ENCODE results near the gene PLEKHA4. TPM values are rescaled to one million over a fixed set of nuclear protein-coding genes. Genes with fewer than 3 reads are reported as not detected.
"Not testable (repeated sequence)": the region's sequence is repeated elsewhere in the genome, so short reads cannot be mapped to it uniquely, and the experiment has no call there.

Gene PLEKHA4
- total RNA-seq, 1 donor, result 21.4 TPM

DNA sequence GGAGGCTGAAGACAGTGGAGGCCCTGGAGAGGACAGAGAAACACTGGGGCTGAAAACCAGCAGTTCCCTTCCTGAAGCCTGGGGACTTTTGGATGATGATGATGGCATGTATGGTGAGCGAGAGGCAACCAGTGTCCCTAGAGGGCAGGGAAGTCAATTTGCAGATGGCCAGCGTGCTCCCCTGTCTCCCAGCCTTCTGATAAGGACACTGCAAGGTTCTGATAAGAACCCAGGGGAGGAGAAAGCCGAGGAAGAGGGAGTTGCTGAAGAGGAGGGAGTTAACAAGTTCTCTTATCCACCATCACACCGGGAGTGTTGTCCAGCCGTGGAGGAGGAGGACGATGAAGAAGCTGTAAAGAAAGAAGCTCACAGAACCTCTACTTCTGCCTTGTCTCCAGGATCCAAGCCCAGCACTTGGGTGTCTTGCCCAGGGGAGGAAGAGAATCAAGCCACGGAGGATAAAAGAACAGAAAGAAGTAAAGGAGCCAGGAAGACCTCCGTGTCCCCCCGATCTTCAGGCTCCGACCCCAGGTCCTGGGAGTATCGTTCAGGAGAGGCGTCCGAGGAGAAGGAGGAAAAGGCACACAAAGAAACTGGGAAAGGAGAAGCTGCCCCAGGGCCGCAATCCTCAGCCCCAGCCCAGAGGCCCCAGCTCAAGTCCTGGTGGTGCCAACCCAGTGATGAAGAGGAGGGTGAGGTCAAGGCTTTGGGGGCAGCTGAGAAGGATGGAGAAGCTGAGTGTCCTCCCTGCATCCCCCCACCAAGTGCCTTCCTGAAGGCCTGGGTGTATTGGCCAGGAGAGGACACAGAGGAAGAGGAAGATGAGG is 5.3 kb upstream of the PLEKHA4 start:
- TF ChIP-seq CTCF (IDR thresholded peaks at IDR 0.05; ENCODE audit: extremely low read depth, low read depth, low read length), result no peak
- H3K4me3 ChIP-seq (ENCODE audit: insufficient read depth, low read length), result peak overlapping the region; percentile 90
- no peaks in the 10 kb centered on the region for H3K9me3 ChIP-seq (ENCODE audit: low read depth, low read length)
- H3K36me3 ChIP-seq (ENCODE audit: insufficient read depth, low read length), result peaks cover 44% of the 10 kb centered on the region
- H3K27me3 ChIP-seq (ENCODE audit: insufficient read depth, low read length), result no peaks in the 10 kb centered on the region
- peaks cover 51% of the 10 kb centered on the region for H4K20me1 ChIP-seq (ENCODE audit: insufficient read depth, low read length)
- peak; percentile 76 for DNase-seq (ENCODE audit: insufficient read length, low spot score, missing footprints)
- peak overlapping the region; percentile 99 for H3K27ac ChIP-seq (ENCODE audit: low read depth, low read length)
- peaks cover 43% of the 10 kb centered on the region for H3K79me2 ChIP-seq (ENCODE audit: insufficient read depth, low read length)
- H3K4me1 ChIP-seq (ENCODE audit: insufficient read depth, low read length), result peaks cover 30% of the 10 kb centered on the region
- H3K4me2 ChIP-seq (ENCODE audit: insufficient read depth, low read length), result peak overlapping the region; percentile 100
- H2AFZ ChIP-seq (ENCODE audit: low read length), result no peak overlapping the region

- peaks cover 42% of the 10 kb centered on the region for H3K79me2 ChIP-seq (ENCODE audit: insufficient read depth, low read length)
- H4K20me1 ChIP-seq (ENCODE audit: insufficient read depth, low read length), result peaks cover 44% of the 10 kb centered on the region
- TF ChIP-seq CTCF (IDR thresholded peaks at IDR 0.05; ENCODE audit: extremely low read depth, low read depth, low read length), result no peak
Observed at GRCh38 chr19:48872884-48873475, 4.6 kb upstream of the PLEKHA4 start.

GRCh38 chr19:48872182-48872883 is 3.9 kb upstream of the PLEKHA4 start, which contains the start of gene PPP1R15A:
Gene PPP1R15A (plus strand): TSS chr19:48872421. CDS start chr19:48873234, 813 bp downstream.
- peak within 1 kb of the TSS; percentile 90 for H3K4me3 ChIP-seq (ENCODE audit: insufficient read depth, low read length)
- no peaks in the 10 kb centered on the region for H3K9me3 ChIP-seq (ENCODE audit: low read depth, low read length)
- DNase-seq (ENCODE audit: insufficient read length, low spot score, missing footprints), result peak; percentile 98
- peaks cover 35% of the 10 kb centered on the region for H3K4me1 ChIP-seq (ENCODE audit: insufficient read depth, low read length)
- H3K27me3 ChIP-seq (ENCODE audit: insufficient read depth, low read length), result no peaks in the 10 kb centered on the region
- no peak for TF ChIP-seq CTCF (IDR thresholded peaks at IDR 0.05; ENCODE audit: extremely low read depth, low read depth, low read length)
- peak within 1 kb of the TSS; percentile 69 for H2AFZ ChIP-seq (ENCODE audit: low read length)
- peaks cover 45% of the 10 kb centered on the region for H3K79me2 ChIP-seq (ENCODE audit: insufficient read depth, low read length)
- peak within 1 kb of the TSS; percentile 100 for H3K4me2 ChIP-seq (ENCODE audit: insufficient read depth, low read length)
- H3K36me3 ChIP-seq (ENCODE audit: insufficient read depth, low read length), result peaks cover 37% of the 10 kb centered on the region
- H4K20me1 ChIP-seq (ENCODE audit: insufficient read depth, low read length), result peaks cover 39% of the 10 kb centered on the region
- H3K27ac ChIP-seq (ENCODE audit: low read depth, low read length), result peak within 1 kb of the TSS; percentile 99

More at GRCh38 chr19:48872884-48873475, 4.6 kb upstream of the PLEKHA4 start:
- Histone ChIP-seq H2AFZ (ENCODE audit: low read length) (no peak overlapping the region), H3K4me2 (ENCODE audit: insufficient read depth, low read length) (peak overlapping the region; percentile 100), H3K27ac (ENCODE audit: low read depth, low read length) (peak overlapping the region; percentile 99), H3K4me3 (ENCODE audit: insufficient read depth, low read length) (peak overlapping the region; percentile 90), H3K4me1 (ENCODE audit: insufficient read depth, low read length) (peaks cover 31% of the 10 kb centered on the region), H3K36me3 (ENCODE audit: insufficient read depth, low read length) (peaks cover 42% of the 10 kb centered on the region), H3K9me3 (ENCODE audit: low read depth, low read length) (no peaks in the 10 kb centered on the region), H3K27me3 (ENCODE audit: insufficient read depth, low read length) (no peaks in the 10 kb centered on the region)
- peak; percentile 95 for DNase-seq (ENCODE audit: insufficient read length, low spot score, missing footprints)

GRCh38 chr19:48871471-48872181 is 3.2 kb upstream of the PLEKHA4 start:
- H2AFZ ChIP-seq (ENCODE audit: low read length), result peak overlapping the region; percentile 69
- peak overlapping the region; percentile 79 for H3K4me2 ChIP-seq (ENCODE audit: insufficient read depth, low read length)
- H3K4me3 ChIP-seq (ENCODE audit: insufficient read depth, low read length), result peak overlapping the region; percentile 90

More at GRCh38 chr19:48871471-48872181, 3.2 kb upstream of the PLEKHA4 start:
- not testable (repeated sequence) for DNase-seq (ENCODE audit: insufficient read length, low spot score, missing footprints); H3K9me3 ChIP-seq (ENCODE audit: low read depth, low read length); H3K27me3 ChIP-seq (ENCODE audit: insufficient read depth, low read length)
- Histone ChIP-seq H3K79me2 (ENCODE audit: insufficient read depth, low read length) (peaks cover 51% of the 10 kb centered on the region), H3K4me1 (ENCODE audit: insufficient read depth, low read length) (peaks cover 41% of the 10 kb centered on the region), H3K36me3 (ENCODE audit: insufficient read depth, low read length) (peaks cover 31% of the 10 kb centered on the region), H3K27ac (ENCODE audit: low read depth, low read length) (peak overlapping the region; percentile 99), H4K20me1 (ENCODE audit: insufficient read depth, low read length) (peaks cover 37% of the 10 kb centered on the region)

All from osteoblast (primary cell).